ENCODE data around the gene NOPCHAP1. TPM values are rescaled to one million over a fixed set of nuclear protein-coding genes. Genes with fewer than 3 reads are reported as not detected.

Gene NOPCHAP1, protein sequence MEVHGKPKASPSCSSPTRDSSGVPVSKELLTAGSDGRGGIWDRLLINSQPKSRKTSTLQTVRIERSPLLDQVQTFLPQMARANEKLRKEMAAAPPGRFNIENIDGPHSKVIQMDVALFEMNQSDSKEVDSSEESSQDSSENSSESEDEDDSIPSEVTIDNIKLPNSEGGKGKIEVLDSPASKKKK
- total RNA-seq: 3.3 and 6.7 TPM in 2 replicates

DNA sequence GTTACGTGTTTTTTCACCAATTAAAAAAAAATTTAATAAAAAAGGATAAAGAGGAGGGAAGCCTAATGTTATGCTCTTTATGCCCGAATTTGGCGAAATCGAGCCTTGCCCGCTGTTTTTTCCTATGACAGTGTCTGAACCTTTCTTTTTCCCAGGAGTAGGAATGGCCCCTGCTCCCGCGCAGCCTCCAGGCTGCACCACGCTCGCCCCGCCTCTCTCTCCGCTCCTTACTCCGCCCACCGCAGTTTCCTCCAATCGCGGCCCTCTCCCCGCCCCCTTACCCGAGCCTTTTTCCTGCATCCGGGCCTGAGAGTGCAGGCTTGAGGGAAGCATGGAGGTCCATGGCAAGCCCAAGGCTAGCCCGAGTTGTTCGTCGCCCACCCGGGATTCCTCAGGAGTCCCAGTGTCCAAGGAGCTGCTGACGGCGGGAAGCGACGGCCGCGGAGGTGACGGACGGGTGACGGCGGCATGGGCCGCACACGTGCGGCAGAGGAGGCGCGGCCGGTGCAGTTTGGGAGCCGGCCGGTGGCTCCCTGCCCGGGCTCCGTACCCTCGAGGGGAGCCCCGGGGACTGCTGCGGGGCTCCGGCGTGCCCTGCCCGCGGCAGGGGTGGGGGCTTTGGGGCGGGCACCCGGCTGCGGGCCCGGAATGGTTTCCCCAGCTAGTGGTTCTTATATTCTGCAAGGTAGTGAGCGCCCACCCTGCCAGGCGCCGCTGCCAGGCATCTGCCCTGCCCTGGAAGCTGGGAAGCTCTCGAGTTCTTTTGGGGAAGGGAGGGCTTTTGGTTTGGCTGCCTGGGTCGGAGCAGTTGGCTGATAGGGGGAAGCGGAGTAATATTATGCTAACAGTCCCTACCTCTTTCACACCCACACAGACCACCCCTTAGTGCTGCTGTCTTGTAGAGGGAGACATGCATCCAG, at the start of gene NOPCHAP1:
Gene NOPCHAP1 (plus strand): TSS at position 295 of the 920 bp plus-strand sequence. CDS start 37 bp downstream, at position 332.

DNA sequence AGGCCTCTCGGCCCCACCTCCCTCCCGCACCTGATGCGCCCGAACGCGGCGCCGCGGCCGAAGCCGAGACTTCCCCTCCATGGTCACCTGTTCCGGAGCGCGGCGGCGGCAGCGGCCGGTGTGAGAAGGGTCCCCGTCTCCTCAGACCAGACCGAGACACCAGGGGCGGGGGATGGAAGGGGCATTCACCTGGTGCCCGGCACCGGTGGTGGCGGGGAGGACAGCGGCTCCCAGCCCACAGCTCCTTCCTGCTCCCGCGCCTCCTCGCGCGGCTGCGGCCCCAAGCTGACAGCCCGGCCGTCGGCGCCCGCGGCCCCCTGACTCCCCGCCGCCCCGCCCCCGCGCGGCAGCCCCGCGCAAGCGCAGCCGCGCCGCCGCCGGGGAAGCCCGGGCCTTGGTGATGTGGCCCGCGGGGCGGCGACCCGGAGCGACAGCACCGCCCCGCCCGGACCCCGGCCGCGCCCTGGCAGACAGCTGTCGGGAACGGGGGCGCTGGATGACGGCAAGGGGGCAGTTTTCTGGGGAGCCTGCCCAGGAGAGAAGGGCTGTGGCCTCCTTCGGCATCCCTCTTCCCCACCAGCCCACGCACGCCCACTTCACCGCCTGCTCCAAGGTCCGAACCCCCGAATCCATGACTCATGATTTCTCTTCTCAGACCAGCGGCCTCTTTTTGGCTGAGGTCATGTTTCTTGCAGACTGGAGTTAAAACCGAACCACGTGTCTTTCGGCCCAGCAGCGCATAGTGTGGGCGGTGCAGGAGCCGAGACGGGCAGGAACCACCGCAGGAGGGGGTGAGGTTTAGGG, 27.9 kb upstream of the NOPCHAP1 start, which contains the start of gene SLC41A2:
Gene SLC41A2 (minus strand): TSS at position 290 of the 804 bp plus-strand sequence. CDS start 29,763 bp downstream, outside the sequence.

Other genes starting within 250 kb of the NOPCHAP1 start
- 25.7 and 28.4 TPM in 2 replicates for gene SLC41A2, start 28.0 kb upstream of the NOPCHAP1 start, total RNA-seq
- gene ALDH1L2, start 98.1 kb downstream of the NOPCHAP1 start, total RNA-seq: 58.2 and 63.5 TPM in 2 replicates
- 88.9 and 109 TPM in 2 replicates for gene WASHC4, start 121.4 kb downstream of the NOPCHAP1 start, total RNA-seq
- gene APPL2, start 249.9 kb downstream of the NOPCHAP1 start, total RNA-seq: 49.9 and 56.4 TPM in 2 replicates

All from smooth muscle cell of the pulmonary artery (primary cell).